Brain pericyte (primary cell): Measurements from ENCODE around the gene ACAP3.

Source experiments
- DNase-seq: peaks from one replicate; pipeline ENCODE4 v3.0.0-alpha.2; 2012; ENCODE audit warnings: low read depth, low spot score

Gene ACAP3

DNA sequence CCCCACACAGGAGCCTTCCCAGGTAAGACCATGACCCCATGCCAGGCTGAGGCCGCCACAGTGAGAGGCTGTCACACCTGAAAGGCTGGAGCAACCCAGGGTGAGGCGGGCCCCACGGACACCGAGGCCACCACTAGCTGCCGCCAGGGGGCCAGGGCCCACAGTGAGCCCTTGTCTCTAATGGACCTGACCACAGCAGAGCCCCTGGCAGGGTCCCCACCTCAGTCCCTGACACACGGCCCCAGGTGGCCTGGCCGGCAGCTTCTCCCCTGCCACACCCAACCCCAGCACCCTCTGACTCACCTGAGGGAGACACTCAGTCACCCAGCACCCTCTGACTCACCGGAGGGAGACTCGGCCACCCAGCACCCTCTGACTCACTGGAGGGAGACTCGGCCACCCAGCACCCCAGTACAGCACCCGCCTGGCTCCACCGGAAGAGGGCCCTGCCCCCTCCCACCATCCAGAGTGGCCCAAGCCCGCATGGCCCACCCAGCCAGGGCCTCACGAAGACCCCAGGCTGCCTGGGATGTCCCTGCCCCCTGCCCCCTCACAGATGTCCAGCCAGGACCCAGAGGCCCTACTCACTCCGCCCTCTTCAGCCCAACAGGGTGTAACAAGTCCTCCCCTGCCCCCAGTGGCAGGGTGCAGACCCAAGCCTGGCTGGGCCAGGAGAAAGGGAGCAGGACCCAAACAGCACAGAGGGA lies 37.1 kb upstream of the ACAP3 start:
- DNase-seq, result no peak

GRCh38 chr1:1343811-1344421 lies 36.2 kb upstream of the ACAP3 start:
- no peak for DNase-seq

DNA sequence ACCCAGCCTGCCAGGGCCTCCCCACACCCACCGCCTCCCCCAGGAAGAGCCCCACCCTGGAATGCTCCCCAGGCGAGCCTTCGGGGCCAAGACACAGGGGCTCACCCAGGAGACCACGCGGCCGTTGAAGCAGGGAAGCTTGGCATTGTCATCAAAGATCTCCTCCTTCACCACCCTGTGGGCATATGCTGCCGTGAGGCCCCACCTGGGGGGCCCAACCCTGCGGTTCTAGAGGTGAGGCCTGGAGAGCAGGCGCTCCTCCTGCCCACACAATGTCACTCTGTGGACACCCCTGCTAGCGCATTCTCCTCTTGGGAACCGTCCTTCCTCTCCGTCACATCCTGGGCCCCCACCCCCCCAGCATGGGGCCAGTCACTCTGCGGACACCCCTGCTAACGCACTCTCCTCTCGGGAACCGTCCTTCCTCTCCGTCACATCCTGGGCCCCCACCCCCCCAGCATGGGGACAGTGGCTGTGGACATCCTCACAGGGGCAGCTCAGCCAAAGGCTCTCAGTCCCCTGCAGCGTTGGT lies 34.9 kb upstream of the ACAP3 start:
- no peak for DNase-seq

GRCh38 chr1:1342061-1342562 lies 34.4 kb upstream of the ACAP3 start:
- no peak for DNase-seq

DNA sequence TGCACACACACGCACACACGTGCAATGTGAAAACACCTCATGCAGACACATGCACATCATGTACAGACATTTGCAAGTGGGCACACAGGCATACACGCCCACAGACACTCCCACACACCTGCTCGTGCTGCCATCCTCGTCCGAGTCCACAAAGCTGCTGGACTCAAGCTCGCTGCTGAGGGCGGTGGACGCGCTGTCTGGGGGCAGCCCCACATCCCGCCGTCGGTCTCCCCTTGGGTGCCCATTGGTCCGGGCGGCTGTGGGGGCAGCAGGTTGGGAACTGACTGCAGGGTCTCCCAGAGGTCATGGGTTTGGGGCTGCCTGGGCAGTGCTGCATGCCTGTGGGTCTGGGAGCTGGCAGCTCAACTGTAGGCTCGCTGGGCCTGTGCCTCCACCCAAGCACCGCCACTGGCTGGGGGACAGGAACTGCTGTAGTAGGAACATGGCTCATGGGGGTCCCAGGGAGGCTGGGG lies 33.9 kb upstream of the ACAP3 start:
- no peak for DNase-seq

GRCh38 chr1:1340791-1341548 lies 33.2 kb upstream of the ACAP3 start:
- DNase-seq, result no peak

DNA sequence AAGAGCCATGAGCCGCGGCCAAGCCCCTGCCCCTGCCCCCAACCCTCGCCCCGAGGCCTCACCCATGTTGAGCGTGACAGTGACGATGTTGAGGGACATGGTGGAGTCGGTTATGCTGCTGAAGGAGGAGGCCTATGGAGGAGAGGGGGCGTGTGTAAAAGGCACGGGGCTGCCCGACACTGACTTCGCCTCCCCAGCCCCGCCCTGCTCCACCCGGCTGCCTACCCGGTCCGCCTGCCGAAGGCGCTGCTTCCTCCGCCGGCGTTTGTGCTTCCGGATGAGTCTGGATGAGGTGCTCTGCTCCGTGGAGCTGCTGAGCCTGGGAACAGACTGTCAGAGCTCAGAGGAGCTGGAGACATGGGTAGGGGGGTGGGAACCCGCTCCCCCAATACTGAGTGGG lies 32.5 kb upstream of the ACAP3 start:
- DNase-seq, result no peak

DNA sequence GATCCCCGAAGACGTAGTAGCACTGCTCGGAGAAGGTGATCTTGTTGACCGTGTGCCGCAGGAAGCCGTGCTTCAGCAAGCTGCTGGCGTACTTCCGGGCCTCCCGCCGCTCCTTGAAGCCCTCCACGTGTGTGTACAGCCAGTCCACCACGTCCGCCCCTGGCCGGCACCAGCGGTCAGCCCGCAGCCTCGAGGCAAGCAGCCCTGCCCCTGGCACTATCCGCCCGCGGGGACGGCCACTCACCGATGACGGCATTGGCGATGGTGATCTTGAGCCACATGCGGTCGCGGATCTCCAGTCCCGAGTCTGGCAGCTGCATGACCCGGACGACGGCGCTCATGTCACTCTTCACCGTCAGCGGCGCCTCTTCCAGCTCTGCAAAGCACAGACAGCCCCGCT lies 30.5 kb upstream of the ACAP3 start:
- DNase-seq, result no peak

- DNase-seq, result no peak
These were observed 30.0 kb upstream of the ACAP3 start for GRCh38 chr1:1337793-1338147.

- DNase-seq, result no peak
These were observed 29.4 kb upstream of the ACAP3 start for GRCh38 chr1:1336931-1337792.

DNA sequence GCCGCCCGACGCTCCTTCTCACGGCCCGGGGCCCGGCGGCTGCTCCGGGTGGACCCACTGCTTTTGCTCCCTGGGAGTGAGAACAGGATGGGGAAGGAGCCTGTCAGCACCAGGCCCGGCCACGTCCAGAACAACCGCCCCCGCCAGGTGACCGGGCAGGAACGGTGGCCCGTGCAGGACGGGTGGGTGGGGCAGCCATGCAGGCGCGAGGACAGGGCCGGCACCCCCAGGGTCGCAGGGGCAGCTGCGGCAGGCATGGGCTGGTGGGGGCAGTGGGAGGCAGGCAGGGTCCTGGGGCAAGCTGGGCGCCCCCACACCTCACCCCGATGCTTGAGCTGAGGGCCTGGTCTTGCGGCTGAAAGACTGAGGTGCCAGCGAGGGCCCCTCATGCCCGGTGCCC lies 28.7 kb upstream of the ACAP3 start:
- no peak for DNase-seq

- no peak for DNase-seq
These were observed 28.1 kb upstream of the ACAP3 start for GRCh38 chr1:1335792-1336248.

DNA sequence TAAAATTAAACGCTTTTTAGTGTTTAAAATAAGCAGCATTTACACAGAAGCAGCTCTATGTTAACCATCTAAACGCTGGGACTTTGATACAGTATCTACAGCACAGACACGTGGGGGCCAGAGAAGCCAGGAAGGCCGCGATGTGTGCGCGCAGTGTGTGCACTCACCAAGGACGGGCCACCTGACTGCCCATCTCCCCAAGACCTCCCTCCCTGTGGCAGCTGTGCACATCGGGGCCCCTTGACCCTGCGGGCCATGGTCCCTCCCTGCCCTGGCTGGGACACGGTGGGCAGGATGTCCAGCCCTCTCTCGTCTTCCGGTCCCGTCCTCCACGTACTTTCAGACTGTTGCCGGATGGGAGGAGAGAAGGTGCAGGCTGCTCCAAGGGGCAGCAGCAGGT lies 27.6 kb upstream of the ACAP3 start:
- DNase-seq, result no peak

DNA sequence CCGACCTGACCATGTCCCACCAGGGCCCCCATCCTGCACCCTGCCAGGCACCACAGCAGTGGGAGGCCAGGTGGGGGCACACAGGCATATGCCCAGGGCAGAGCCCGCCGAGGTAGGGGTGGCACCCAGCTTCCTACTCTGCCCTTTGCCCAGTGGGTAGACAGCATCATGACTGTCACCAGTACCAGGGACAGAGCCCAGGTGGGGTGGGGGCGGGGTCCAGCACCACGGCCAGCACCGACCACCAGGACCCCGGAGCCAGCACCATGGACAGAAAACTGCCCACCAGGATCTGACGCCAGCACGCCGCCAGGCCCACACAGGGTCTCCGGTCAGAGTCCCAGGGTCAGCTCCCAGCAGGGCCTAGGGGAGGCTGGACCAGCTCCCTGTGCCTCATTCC lies 27.1 kb upstream of the ACAP3 start:
- no peak for DNase-seq

DNA sequence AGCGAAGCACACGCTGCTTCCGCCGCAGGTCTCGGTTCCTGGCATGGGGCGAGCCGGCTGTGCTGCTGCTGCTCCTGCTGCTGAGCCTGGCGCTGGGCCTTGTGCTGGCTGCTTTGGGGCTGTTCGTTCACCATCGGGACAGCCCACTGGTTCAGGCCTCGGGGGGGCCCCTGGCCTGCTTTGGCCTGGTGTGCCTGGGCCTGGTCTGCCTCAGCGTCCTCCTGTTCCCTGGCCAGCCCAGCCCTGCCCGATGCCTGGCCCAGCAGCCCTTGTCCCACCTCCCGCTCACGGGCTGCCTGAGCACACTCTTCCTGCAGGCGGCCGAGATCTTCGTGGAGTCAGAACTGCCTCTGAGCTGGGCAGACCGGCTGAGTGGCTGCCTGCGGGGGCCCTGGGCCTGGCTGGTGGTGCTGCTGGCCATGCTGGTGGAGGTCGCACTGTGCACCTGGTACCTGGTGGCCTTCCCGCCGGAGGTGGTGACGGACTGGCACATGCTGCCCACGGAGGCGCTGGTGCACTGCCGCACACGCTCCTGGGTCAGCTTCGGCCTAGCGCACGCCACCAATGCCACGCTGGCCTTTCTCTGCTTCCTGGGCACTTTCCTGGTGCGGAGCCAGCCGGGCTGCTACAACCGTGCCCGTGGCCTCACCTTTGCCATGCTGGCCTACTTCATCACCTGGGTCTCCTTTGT lies 26.0 kb upstream of the ACAP3 start:
- DNase-seq, result no peak

- no peak for DNase-seq
These were observed 25.2 kb upstream of the ACAP3 start for GRCh38 chr1:1332774-1333480.

DNA sequence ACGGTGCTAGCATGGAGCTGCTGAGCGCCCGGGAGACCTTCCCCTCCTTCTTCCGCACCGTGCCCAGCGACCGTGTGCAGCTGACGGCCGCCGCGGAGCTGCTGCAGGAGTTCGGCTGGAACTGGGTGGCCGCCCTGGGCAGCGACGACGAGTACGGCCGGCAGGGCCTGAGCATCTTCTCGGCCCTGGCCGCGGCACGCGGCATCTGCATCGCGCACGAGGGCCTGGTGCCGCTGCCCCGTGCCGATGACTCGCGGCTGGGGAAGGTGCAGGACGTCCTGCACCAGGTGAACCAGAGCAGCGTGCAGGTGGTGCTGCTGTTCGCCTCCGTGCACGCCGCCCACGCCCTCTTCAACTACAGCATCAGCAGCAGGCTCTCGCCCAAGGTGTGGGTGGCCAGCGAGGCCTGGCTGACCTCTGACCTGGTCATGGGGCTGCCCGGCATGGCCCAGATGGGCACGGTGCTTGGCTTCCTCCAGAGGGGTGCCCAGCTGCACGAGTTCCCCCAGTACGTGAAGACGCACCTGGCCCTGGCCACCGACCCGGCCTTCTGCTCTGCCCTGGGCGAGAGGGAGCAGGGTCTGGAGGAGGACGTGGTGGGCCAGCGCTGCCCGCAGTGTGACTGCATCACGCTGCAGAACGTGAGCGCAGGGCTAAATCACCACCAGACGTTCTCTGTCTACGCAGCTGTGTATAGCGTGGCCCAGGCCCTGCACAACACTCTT lies 24.5 kb upstream of the ACAP3 start:
- DNase-seq, result no peak

GRCh38 chr1:1331068-1331965 lies 23.6 kb upstream of the ACAP3 start, which contains the start of gene TAS1R3:
Gene TAS1R3 (plus strand): TSS chr1:1331280. CDS start chr1:1331346, 66 bp downstream.
- no peak for DNase-seq
